ENCODE data around the gene KRT13.

The KRT13 gene

GRCh38 chr17:41504246-41504977 lies 1.0 kb downstream of the KRT13 start:
- H3K27me3 ChIP-seq (ENCODE audit: low read length), result no peaks in the 10 kb centered on the region
- no peak overlapping the region for H3K4me2 ChIP-seq (ENCODE audit: low read depth, low read length, poor library complexity, severe bottlenecking)
- H3K9me2 ChIP-seq (replicated peaks; ENCODE audit: insufficient read depth, low read length), result no peaks in the 10 kb centered on the region
- no peak overlapping the region for H3K9ac ChIP-seq (ENCODE audit: low read length)
- H3K79me2 ChIP-seq (ENCODE audit: insufficient read depth, low read length), result no peaks in the 10 kb centered on the region
- H3K4me3 ChIP-seq (ENCODE audit: insufficient read depth, low read length, poor library complexity, severe bottlenecking), result no peak overlapping the region
- H3K27ac ChIP-seq (ENCODE audit: low read depth, low read length), result no peak overlapping the region
- no peak overlapping the region for H2AFZ ChIP-seq (ENCODE audit: low read depth, low read length, severe bottlenecking)
- TF ChIP-seq EZH2phosphoT487 (conservative IDR thresholded peaks at IDR 0.05; ENCODE audit: low read length) (no peak), CTCF (IDR thresholded peaks at IDR 0.05; ENCODE audit: insufficient read depth, low read length, poor library complexity, severe bottlenecking) (no peak)
- H4K20me1 ChIP-seq (ENCODE audit: low read depth, low read length), result no peaks in the 10 kb centered on the region
- H3K9me3 ChIP-seq (ENCODE audit: insufficient read depth, low read length), result no peaks in the 10 kb centered on the region
- no peaks in the 10 kb centered on the region for H3K36me3 ChIP-seq (ENCODE audit: low read length)
- no peaks in the 10 kb centered on the region for H3F3A ChIP-seq (ENCODE audit: insufficient read depth)

- Histone ChIP-seq H3K9me2 (replicated peaks; ENCODE audit: insufficient read depth, low read length) (no peaks in the 10 kb centered on the region), H3K27ac (ENCODE audit: low read depth, low read length) (no peak overlapping the region), H3K27me3 (ENCODE audit: low read length) (no peaks in the 10 kb centered on the region), H3K9me3 (ENCODE audit: insufficient read depth, low read length) (no peaks in the 10 kb centered on the region), H4K20me1 (ENCODE audit: low read depth, low read length) (no peaks in the 10 kb centered on the region), H3K4me2 (ENCODE audit: low read depth, low read length, poor library complexity, severe bottlenecking) (no peak overlapping the region), H3F3A (ENCODE audit: insufficient read depth) (no peaks in the 10 kb centered on the region), H2AFZ (ENCODE audit: low read depth, low read length, severe bottlenecking) (no peak overlapping the region), H3K79me2 (ENCODE audit: insufficient read depth, low read length) (no peaks in the 10 kb centered on the region), H3K36me3 (ENCODE audit: low read length) (no peaks in the 10 kb centered on the region), H3K9ac (ENCODE audit: low read length) (no peak overlapping the region), H3K4me3 (ENCODE audit: insufficient read depth, low read length, poor library complexity, severe bottlenecking) (no peak overlapping the region)
- TF ChIP-seq EZH2phosphoT487 (conservative IDR thresholded peaks at IDR 0.05; ENCODE audit: low read length) (no peak), CTCF (IDR thresholded peaks at IDR 0.05; ENCODE audit: insufficient read depth, low read length, poor library complexity, severe bottlenecking) (no peak)
Observed at GRCh38 chr17:41503202-41503601, 2.2 kb downstream of the KRT13 start.

- H3K27me3 ChIP-seq (ENCODE audit: low read length), result no peaks in the 10 kb centered on the region
- no peaks in the 10 kb centered on the region for H3K9me3 ChIP-seq (ENCODE audit: insufficient read depth, low read length)
- H2AFZ ChIP-seq (ENCODE audit: low read depth, low read length, severe bottlenecking), result no peak overlapping the region
- no peak overlapping the region for H3K4me2 ChIP-seq (ENCODE audit: low read depth, low read length, poor library complexity, severe bottlenecking)
- no peak overlapping the region for H3K4me3 ChIP-seq (ENCODE audit: insufficient read depth, low read length, poor library complexity, severe bottlenecking)
- no peaks in the 10 kb centered on the region for H4K20me1 ChIP-seq (ENCODE audit: low read depth, low read length)
- no peaks in the 10 kb centered on the region for H3K79me2 ChIP-seq (ENCODE audit: insufficient read depth, low read length)
- H3K9me2 ChIP-seq (replicated peaks; ENCODE audit: insufficient read depth, low read length), result no peaks in the 10 kb centered on the region
- H3K36me3 ChIP-seq (ENCODE audit: low read length), result no peaks in the 10 kb centered on the region
- no peak overlapping the region for H3K9ac ChIP-seq (ENCODE audit: low read length)
- TF ChIP-seq CTCF (IDR thresholded peaks at IDR 0.05; ENCODE audit: insufficient read depth, low read length, poor library complexity, severe bottlenecking) (no peak), EZH2phosphoT487 (conservative IDR thresholded peaks at IDR 0.05; ENCODE audit: low read length) (no peak)
- H3F3A ChIP-seq (ENCODE audit: insufficient read depth), result no peaks in the 10 kb centered on the region
- H3K27ac ChIP-seq (ENCODE audit: low read depth, low read length), result no peak overlapping the region
Observed at GRCh38 chr17:41500131-41500911, 5.1 kb downstream of the KRT13 start.
